ENCODE data around the gene KRTAP3-3. TPM values are rescaled to one million over a fixed set of nuclear protein-coding genes. Genes with fewer than 3 reads are reported as not detected.

KRTAP3-3 gene
- total and polyA plus RNA-seq, 8 donors = not detected

DNA sequence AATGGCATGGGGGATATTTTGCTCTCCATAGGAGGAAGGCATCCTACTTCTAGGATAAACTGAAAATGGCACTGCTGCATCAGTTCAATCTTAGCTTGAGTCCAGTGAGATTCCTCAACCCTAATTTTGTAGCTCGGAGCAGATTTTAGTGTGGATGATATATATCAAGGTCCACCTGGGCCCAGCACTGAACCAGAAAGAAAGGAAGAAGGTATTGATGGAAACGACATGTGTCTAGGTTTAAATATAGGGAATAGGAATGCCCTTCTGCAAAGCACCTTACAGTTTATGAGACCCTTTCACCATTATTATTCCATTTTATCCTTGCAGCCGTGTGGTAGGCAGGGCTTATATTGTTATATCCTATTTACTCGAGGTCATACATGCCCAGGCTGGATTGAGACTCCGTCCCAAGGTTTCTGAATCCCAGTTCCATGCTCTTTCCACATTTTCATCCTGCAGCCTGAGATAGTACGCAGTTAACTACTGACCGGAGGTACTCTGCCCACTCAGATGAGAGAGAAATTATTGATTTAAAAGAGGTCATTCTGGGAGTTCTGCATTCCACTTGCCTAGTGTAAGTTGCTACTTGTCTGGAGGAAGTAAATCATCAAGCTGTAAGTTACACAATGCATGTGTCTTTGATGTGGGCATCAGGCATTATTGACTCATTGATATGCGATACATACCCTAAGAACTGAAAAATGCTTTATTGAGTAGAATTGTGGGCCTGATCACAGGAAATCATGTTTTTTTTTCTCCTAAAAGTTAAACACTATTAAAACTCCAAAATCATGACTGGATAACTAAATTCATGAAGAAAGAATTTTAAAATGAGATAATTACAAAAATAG lies 37.3 kb downstream of the KRTAP3-3 start:
- TF ChIP-seq, protein P1, sequence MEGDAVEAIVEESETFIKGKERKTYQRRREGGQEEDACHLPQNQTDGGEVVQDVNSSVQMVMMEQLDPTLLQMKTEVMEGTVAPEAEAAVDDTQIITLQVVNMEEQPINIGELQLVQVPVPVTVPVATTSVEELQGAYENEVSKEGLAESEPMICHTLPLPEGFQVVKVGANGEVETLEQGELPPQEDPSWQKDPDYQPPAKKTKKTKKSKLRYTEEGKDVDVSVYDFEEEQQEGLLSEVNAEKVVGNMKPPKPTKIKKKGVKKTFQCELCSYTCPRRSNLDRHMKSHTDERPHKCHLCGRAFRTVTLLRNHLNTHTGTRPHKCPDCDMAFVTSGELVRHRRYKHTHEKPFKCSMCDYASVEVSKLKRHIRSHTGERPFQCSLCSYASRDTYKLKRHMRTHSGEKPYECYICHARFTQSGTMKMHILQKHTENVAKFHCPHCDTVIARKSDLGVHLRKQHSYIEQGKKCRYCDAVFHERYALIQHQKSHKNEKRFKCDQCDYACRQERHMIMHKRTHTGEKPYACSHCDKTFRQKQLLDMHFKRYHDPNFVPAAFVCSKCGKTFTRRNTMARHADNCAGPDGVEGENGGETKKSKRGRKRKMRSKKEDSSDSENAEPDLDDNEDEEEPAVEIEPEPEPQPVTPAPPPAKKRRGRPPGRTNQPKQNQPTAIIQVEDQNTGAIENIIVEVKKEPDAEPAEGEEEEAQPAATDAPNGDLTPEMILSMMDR (IDR thresholded peaks at IDR 0.05) = no peak
- no peaks in the 10 kb centered on the region for H3K9me3 ChIP-seq
- no peak overlapping the region for H3K4me3 ChIP-seq
- H3K27me3 ChIP-seq = peaks cover 0 to 3% of the 10 kb centered on the region in 2 donors
- H3K4me1 ChIP-seq = no peaks in the 10 kb centered on the region
- DNase-seq (peak in 1 of 4 donors; percentile 28), ATAC-seq (peak; percentile 57)
- no peaks in the 10 kb centered on the region for H3K36me3 ChIP-seq
- H3K27ac ChIP-seq = peak overlapping the region in 1 of 2 donors; percentile 30
- intact Hi-C loops (cut with DNase I) = no loop called here

DNA sequence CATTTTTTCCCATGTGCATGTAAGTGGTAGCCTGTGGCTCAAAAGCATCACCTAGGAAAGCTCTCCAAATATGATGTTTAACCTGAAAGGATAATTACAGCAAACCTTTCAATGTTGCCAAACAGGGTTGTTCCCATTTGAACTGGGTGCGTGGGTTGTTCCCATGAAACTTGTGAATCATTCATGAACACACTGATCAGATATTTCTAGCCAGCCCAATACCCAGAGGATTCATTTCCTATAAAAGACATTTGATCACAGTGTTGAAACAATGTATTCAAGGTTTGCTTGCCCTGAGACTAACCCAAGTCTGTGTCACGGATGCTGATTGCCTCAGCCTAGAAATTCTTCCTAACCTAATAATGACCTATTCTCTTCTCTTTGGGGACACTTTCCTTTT lies 40.1 kb downstream of the KRTAP3-3 start:
- Histone ChIP-seq H3K9me3 (no peaks in the 10 kb centered on the region), H3K4me3 (no peak overlapping the region), H3K27ac (no peak overlapping the region), H3K4me1 (no peaks in the 10 kb centered on the region), H3K27me3 (peaks cover 0 to 24% of the 10 kb centered on the region in 2 donors), H3K36me3 (no peaks in the 10 kb centered on the region)
- TF ChIP-seq, protein P1 (IDR thresholded peaks at IDR 0.05) = no peak
- intact Hi-C loops (cut with DNase I) = no loop called here
- DNase-seq = no peak
- no peak for ATAC-seq

DNA sequence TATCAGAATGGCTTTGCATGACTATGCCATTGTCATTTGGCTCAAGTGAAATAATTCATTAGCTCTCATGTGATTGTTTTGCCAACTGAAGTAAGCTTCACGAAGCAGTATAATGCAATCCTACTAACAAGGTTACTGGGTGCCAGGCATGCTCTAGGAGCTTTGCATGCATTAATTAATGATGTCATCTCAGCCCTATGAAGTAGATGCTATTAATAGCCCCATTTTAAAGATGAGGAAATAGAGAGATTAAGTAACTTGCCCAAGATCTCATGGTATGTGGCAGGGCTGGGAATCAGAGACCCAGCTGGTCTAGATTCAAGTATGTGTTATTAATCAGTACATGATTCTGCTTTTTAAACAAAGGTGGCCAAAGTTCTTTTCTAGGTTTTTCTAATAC lies 41.3 kb downstream of the KRTAP3-3 start:
- H3K27ac ChIP-seq = peak overlapping the region in 1 of 2 donors; percentile 21
- TF ChIP-seq, protein P1 (IDR thresholded peaks at IDR 0.05) = no peak
- H3K27me3 ChIP-seq = peaks cover 0 to 36% of the 10 kb centered on the region in 2 donors
- no peak for DNase-seq
- intact Hi-C loops (cut with DNase I) = no loop called here
- no peaks in the 10 kb centered on the region for H3K36me3 ChIP-seq
- H3K4me3 ChIP-seq = no peak overlapping the region
- no peaks in the 10 kb centered on the region for H3K4me1 ChIP-seq
- ATAC-seq = peak; percentile 70
- no peaks in the 10 kb centered on the region for H3K9me3 ChIP-seq

DNA sequence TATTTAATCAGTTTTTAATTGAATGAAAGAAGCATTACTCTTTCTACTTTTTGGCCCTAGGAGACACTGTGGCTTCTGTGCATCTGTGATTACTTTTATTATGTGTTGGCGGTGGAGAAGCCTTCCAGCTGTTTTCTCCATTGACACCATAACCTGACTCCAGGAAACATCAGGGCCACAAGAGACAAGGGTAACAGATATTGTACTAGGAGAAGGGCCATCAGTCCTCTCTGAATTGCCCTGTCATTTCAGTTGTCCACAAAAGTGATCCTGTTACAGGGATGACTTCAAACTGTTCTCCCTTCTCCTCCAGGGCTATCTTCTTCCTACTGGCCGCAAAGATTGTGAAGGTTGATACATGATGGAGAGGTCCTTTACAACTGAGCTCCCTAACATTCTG lies 41.8 kb downstream of the KRTAP3-3 start:
- intact Hi-C loops (cut with DNase I) = no loop called here
- TF ChIP-seq, protein P1 (IDR thresholded peaks at IDR 0.05) = no peak
- ATAC-seq = no peak

DNA sequence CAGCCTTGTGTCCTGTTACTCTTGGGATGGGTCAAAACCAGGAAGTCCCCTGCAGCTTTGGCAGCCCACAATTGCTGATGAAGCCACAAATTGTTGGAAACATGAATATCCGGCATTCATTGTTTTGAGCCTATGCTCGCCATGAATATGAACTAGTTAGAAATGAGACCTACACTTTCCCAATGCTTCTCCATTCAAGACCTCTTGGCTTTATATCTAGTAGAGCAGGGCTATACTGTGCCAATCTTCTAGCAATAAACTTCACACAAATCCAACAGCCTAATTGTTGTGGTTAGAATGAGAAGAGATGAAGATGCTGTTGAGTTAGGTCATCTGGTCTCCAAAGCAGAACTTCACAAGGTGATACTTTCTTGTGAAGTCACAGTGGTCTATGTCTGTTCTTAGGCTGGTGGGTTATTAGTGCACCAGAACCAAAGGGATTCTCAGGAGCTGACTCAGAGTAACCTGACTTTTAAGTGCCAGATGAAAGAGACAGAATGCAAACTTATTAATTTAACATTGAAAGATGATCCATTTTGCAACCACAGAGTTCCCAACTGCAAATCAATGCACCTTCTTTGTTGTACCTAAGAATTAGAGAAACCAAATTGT lies 42.8 kb downstream of the KRTAP3-3 start:
- TF ChIP-seq, protein P1 (IDR thresholded peaks at IDR 0.05) = no peak
- H3K36me3 ChIP-seq = no peaks in the 10 kb centered on the region
- DNase-seq (no peak), ATAC-seq (no peak)
- intact Hi-C loops (cut with DNase I) = no loop called here
- H3K4me1 ChIP-seq = no peaks in the 10 kb centered on the region
- no peak overlapping the region for H3K4me3 ChIP-seq
- peaks cover 0 to 52% of the 10 kb centered on the region in 2 donors for H3K27me3 ChIP-seq
- H3K9me3 ChIP-seq = no peaks in the 10 kb centered on the region
- no peak overlapping the region for H3K27ac ChIP-seq

More for the DNA sequence above, 41.8 kb downstream of the KRTAP3-3 start:
- Histone ChIP-seq H3K9me3 (no peaks in the 10 kb centered on the region), H3K27ac (no peak overlapping the region), H3K4me1 (no peaks in the 10 kb centered on the region), H3K27me3 (peaks cover 0 to 41% of the 10 kb centered on the region in 2 donors), H3K4me3 (no peak overlapping the region), H3K36me3 (no peaks in the 10 kb centered on the region)
- DNase-seq = no peak

Measured in left lung (tissue), 10 donors.